ENCODE results near the gene CXorf58. TPM values are rescaled to one million over a fixed set of nuclear protein-coding genes. Genes with fewer than 3 reads are reported as not detected.

The CXorf58 gene
- total and polyA plus RNA-seq, 2 of the 13 experiments (the other 11 are each of a cell fraction or from before 2014, with no cell fraction given) = not detected

DNA sequence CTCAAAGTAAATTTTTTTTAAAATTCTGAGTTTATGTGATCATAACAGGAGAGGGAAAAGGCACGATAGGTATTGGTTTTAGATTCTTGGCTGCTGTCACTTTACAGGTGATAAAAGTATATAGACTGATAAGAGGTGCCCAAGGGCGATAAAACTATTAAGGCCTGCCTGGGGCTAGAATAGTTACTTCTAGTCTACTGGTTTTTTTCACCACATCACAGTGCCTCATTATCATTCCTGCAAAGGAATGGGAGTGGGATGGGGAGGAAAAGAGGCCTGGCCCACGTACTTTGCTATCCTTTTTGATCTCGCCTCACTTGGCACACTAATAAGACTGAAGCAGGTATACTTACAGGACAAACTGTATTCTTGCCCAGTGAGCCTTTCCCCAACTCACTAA lies 46.6 kb downstream of the CXorf58 start (continued):
- TF ChIP-seq ZNF687 (CRISPR knock-in tag; IDR thresholded peaks at IDR 0.05) = no peak
- no peak for TF ChIP-seq REST (IDR thresholded peaks at IDR 0.05; ENCODE audit: borderline replicate concordance in 1 of 2, low read depth in 1 of 2, low read length in 2 of 2)

GRCh38 chrX:23959781-23960180 lies 52.0 kb downstream of the CXorf58 start:
- H3K27me3 ChIP-seq (ENCODE audit: control insufficient read depth in 1 of 2, insufficient read depth in 2 of 2, low read length in 2 of 2) = no peaks in the 10 kb centered on the region
- H3K9ac ChIP-seq (ENCODE audit: insufficient read depth, low read depth, low read length) = no peak overlapping the region
- POLR2A ChIA-PET = no interaction called here
- WGBS (ENCODE audit: low lambda C conversion rate) = 60% methylated on average over 3 of the region's 3 CpGs
- in situ Hi-C loops (cut with HindIII; ENCODE audit: extremely low pct_ligation_motif_present, low pct_unique_long_range_greater_than_20kb) (no loop called here), intact Hi-C loops (cut with micrococcal nuclease; ENCODE audit: unreplicated experiment) (no loop called here)
- no peak overlapping the region for H2AFZ ChIP-seq (ENCODE audit: low read length)
- H3K4me1 ChIP-seq (ENCODE audit: insufficient read depth, low read length) = no peaks in the 10 kb centered on the region
- no peak for DNase-seq (ENCODE audit: low spot score)
- no peaks in the 10 kb centered on the region for H3K36me3 ChIP-seq (replicated peaks in 1 of 2; ENCODE audit: control insufficient read depth in 1 of 2, insufficient read depth in 2 of 2, low read length in 2 of 2)
- no peaks in the 10 kb centered on the region for H4K20me1 ChIP-seq (ENCODE audit: insufficient read depth, low read length)
- BruUV-seq (replicated peaks) = no TSS peak
- H3K79me2 ChIP-seq (ENCODE audit: insufficient read depth, low read length) = no peaks in the 10 kb centered on the region
- CTCF ChIA-PET (ENCODE audit: low intra/inter-chr PET ratio, low total read pairs) = no interaction called here
- FAIRE-seq = no peak
- H3K9me3 ChIP-seq (ENCODE audit: low read length) = no peaks in the 10 kb centered on the region
- H3K27ac ChIP-seq (ENCODE audit: extremely low read length, insufficient read depth, low read length) = no peak overlapping the region
- H3K4me2 ChIP-seq (ENCODE audit: low read depth, low read length) = no peak overlapping the region
- no peak for ATAC-seq
- no peak overlapping the region for H3K4me3 ChIP-seq (replicated peaks in 1 of 3; ENCODE audit: insufficient read depth in 1 of 3, low read depth in 2 of 3, low read length in 3 of 3)
- TF ChIP-seq ZNF547 (CRISPR knock-in tag; IDR thresholded peaks at IDR 0.05) = no peak
- no peak for TF ChIP-seq NONO (IDR thresholded peaks at IDR 0.05)
- TF ChIP-seq NONO (CRISPR knock-in tag; conservative IDR thresholded peaks at IDR 0.05) = no peak
- TF ChIP-seq CREBL2 (CRISPR knock-in tag; IDR thresholded peaks at IDR 0.05; ENCODE audit: borderline replicate concordance) = no peak
- TF ChIP-seq ATF2 (CRISPR knock-in tag; IDR thresholded peaks at IDR 0.05) = no peak
- TF ChIP-seq ZNF441 (CRISPR knock-in tag; IDR thresholded peaks at IDR 0.05; ENCODE audit: borderline replicate concordance) = no peak
- TF ChIP-seq TFE3 (CRISPR knock-in tag; IDR thresholded peaks at IDR 0.05) = no peak
- no peak for TF ChIP-seq SP140L (CRISPR knock-in tag; IDR thresholded peaks at IDR 0.05; ENCODE audit: borderline replicate concordance)
- no peak for TF ChIP-seq KLF13 (CRISPR knock-in tag; IDR thresholded peaks at IDR 0.05)
- TF ChIP-seq RBFOX2 (IDR thresholded peaks at IDR 0.05; ENCODE audit: low read depth, low read length) = no peak
